Measurements from ENCODE around the gene CADM1.

CADM1 gene

GRCh38 chr11:115352805-115353485 lies 151.3 kb downstream of the CADM1 start:
- DNase-seq (ENCODE audit: low spot score) = no peak

- DNase-seq (ENCODE audit: low spot score) = no peak
Measured at GRCh38 chr11:115349335-115350017, 154.7 kb downstream of the CADM1 start.

GRCh38 chr11:115348416-115348815 lies 155.8 kb downstream of the CADM1 start:
- DNase-seq (ENCODE audit: low spot score) = no peak

- DNase-seq (ENCODE audit: low spot score) = no peak
Measured at GRCh38 chr11:115347106-115347505, 157.1 kb downstream of the CADM1 start.

- DNase-seq (ENCODE audit: low spot score) = no peak
Measured at GRCh38 chr11:115345840-115346239, 158.4 kb downstream of the CADM1 start.

GRCh38 chr11:115345361-115345760 lies 158.9 kb downstream of the CADM1 start:
- no peak for DNase-seq (ENCODE audit: low spot score)

- DNase-seq (ENCODE audit: low spot score) = no peak
Measured at GRCh38 chr11:115344846-115345245, 159.4 kb downstream of the CADM1 start.

GRCh38 chr11:115342142-115342541 lies 162.1 kb downstream of the CADM1 start:
- no peak for DNase-seq (ENCODE audit: low spot score)

GRCh38 chr11:115340874-115341273 lies 163.3 kb downstream of the CADM1 start:
- DNase-seq (ENCODE audit: low spot score) = no peak

GRCh38 chr11:115338476-115338875 lies 165.7 kb downstream of the CADM1 start:
- no peak for DNase-seq (ENCODE audit: low spot score)

- peak; percentile 57 for DNase-seq (ENCODE audit: low spot score)
Measured at GRCh38 chr11:115334932-115335788, 169.1 kb downstream of the CADM1 start.

GRCh38 chr11:115333949-115334348 lies 170.3 kb downstream of the CADM1 start:
- no peak for DNase-seq (ENCODE audit: low spot score)

- no peak for DNase-seq (ENCODE audit: low spot score)
Measured at GRCh38 chr11:115333121-115333520, 171.1 kb downstream of the CADM1 start.

- DNase-seq (ENCODE audit: low spot score) = no peak
Measured at GRCh38 chr11:115330684-115331482, 173.3 kb downstream of the CADM1 start.

- DNase-seq (ENCODE audit: low spot score) = no peak
Measured at GRCh38 chr11:115326526-115326925, 177.7 kb downstream of the CADM1 start.

- peak; percentile 55 for DNase-seq (ENCODE audit: low spot score)
Measured at GRCh38 chr11:115325523-115325922, 178.7 kb downstream of the CADM1 start.

GRCh38 chr11:115324581-115325432 lies 179.4 kb downstream of the CADM1 start:
- DNase-seq (ENCODE audit: low spot score) = peak; percentile 78

- no peak for DNase-seq (ENCODE audit: low spot score)
Measured at GRCh38 chr11:115322553-115323203, 181.5 kb downstream of the CADM1 start.

- DNase-seq (ENCODE audit: low spot score) = peak; percentile 43
Measured at GRCh38 chr11:115321605-115322289, 182.5 kb downstream of the CADM1 start.
